Loucy (cell line): ENCODE data around the gene RAB35.

Experiments
- CTCF ChIP-seq: fragments of 200-600 bp; sonication (generic); conservative IDR thresholded peaks from 2 replicates; pipeline ENCODE4 v1.5.1; 2014; ENCODE audit warnings: mild to moderate bottlenecking, antibody characterized with exemption, low read length
- EZH2phosphoT487 ChIP-seq: fragments of 200-600 bp; IDR thresholded peaks from 2 replicates; pipeline ENCODE4 v1.6.1; 2018; ENCODE audit warnings: antibody characterized with exemption, mild to moderate bottlenecking, moderate library complexity, borderline replicate concordance

- TF ChIP-seq CTCF (no peak), EZH2phosphoT487 (no peak)
Measured at GRCh38 chr12:120117961-120118320, 1.4 kb upstream of the RAB35 start.
